ENCODE measurements around the gene ZC3HAV1.

- TF ChIP-seq YY1 (IDR thresholded peaks at IDR 0.05; ENCODE audit: low read depth), result no peak
- TF ChIP-seq GATA2 (CRISPR knock-in tag; IDR thresholded peaks at IDR 0.05), result no peak
- no peak for TF ChIP-seq ELF1 (IDR thresholded peaks at IDR 0.05)
- no peak for TF ChIP-seq MXI1 (IDR thresholded peaks at IDR 0.05; ENCODE audit: low read depth, low read length)
- TF ChIP-seq JUND (IDR thresholded peaks at IDR 0.05), result no peak
- no peak for TF ChIP-seq CTCF (IDR thresholded peaks at IDR 0.05)
- no peak for TF ChIP-seq EZH2phosphoT487 (IDR thresholded peaks at IDR 0.05; ENCODE audit: borderline replicate concordance, low read depth)
- no peak for TF ChIP-seq POLR2AphosphoS5 (IDR thresholded peaks at IDR 0.05; ENCODE audit: low read depth, low read length)
Measured at GRCh38 chr7:139049936-139050335, 59.6 kb downstream of the ZC3HAV1 start.

Data from SK-N-SH (cell line).